ENCODE results near the gene ARHGEF33.
A peak's percentile ranks its signal among the peaks of the same experiment; 100 is the strongest.

The ARHGEF33 gene

DNA sequence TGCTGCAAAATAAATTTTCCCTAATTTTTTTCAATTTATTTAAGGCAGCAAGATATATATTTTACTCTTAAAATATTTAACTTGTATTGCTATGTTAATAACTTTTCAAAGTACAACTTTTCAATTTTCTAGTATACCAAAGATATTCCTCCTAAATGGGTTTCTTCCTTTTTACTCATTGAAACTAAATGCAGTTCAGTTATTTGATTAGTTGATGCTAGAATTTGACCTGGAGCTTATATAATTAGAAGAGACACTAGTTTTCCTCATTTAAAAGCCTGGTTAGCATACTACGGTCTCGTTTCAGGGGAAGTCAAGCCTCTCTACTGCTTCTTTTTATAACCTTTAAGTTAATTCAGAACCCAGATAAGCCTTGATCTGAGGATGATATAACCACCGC lies at the start of gene ARHGEF33:
TSS of gene ARHGEF33 (plus strand) at position 301 of the 400 bp plus-strand sequence. CDS start 29,573 bp downstream, outside the sequence.
- DNase-seq, result no peak

DNA sequence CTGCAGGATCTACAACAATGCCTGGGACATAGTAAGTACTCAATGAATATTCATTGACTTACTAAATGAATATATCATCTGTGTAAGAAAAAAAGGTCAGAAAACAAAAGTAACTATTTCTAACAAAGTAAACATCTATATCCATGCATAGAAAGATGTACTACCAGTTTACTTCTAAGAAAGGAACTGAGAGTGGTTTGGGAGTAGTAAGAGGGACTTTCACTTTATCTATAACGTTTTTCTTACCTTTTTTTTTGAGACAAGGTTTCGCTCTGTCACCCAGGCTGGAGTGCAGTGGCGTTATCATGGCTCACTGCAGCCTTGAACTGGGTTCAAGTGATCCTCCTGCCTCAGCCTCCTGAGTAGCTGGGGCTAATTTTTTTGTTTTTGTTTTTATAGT lies 39.6 kb upstream of the ARHGEF33 start:
- no peak for DNase-seq

DNA sequence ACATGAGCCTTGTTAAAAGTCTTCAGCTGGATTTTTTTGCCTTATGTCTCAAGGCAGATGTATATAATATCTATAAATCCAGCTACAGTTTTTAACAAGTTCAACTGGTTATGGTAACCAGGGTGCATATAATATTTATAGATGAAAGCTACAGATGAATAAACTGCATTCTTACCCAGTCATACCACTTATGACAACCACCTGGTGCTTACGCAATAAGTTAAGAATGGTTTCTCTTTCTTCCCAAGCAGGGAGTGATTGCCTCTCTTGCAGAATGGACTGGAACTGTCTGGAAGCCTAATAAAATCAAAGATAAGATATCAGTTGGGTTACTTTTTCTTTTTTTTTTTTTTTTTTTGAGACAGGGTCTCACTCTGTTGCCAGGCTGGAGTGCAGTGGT lies 33.5 kb upstream of the ARHGEF33 start:
- DNase-seq, result no peak

DNA sequence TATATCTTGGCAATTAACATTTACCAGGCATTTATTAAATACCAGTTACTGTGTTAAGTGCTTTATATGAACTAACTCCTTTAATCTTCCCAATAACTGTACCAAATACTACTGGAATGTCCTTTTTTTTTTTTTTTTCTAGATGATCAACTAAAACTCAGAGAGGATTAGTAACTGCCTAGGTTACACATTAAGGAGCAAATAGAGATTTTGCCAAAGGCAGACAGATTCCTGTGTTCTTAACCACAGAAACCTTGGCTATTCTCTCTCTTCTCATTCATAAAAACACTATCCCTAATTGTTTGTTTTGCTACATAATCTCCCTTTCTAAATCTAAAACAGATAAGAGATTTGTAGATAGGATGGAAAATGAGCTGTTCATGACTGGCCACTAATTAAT lies 27.2 kb upstream of the ARHGEF33 start:
- no peak for DNase-seq

DNA sequence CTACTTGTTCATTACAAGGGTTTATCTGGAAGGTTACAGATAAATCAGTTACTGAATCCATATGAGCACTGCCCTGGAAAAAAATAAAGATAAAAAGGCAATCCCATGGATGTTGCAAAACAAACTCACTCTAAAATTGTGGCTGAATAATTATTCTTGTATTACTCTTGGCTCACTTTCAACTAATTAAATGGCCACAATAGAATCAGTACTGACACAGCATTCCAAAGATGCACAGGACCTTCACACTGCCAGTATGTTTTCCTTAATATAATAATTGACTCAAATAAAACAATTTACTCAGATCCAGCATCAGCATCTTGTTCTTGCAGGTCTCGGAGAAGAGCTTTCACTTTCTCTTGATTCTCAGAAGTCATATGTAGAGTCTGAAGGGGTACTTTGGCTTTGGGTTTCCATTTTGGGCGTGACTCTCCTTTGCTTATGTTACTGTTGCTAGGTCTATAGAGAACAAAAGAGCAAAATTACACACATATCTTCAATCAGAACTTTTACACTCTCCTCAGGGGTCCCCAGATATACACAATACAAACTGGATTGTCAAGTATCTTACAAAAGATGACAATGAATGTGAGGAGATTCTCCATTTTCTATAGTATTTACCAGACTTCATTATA lies 26.5 kb upstream of the ARHGEF33 start:
- no peak for DNase-seq

DNA sequence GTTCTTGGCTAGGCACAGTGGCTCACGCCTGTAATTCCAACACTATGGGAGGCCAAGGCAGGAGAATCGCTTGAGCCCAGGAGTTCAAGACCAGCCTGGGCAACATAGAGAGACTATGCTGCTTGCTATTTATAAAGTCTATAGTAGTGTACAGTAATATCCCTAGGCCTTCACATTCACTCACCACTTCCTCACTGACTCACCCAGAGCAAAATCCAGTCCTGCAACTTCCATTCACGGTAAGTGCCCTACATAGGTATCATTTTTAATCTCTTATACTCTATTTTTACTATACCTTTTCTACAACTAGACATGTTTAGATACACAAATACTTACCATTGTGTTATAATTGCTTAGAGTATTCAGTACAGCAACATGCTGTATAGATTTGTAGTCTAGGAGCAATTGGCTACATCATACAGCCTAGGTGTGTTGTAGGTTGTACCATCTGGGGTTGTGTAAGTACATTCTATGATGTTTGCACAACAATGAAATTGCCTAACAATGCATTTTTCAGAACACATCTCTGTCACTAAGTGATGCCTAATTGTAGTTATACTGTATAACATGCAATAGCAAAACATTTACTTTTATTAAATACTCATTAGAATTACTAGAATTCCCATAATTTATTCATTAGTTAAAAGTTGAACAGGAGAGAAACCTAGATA lies 22.8 kb upstream of the ARHGEF33 start:
- no peak for DNase-seq

DNA sequence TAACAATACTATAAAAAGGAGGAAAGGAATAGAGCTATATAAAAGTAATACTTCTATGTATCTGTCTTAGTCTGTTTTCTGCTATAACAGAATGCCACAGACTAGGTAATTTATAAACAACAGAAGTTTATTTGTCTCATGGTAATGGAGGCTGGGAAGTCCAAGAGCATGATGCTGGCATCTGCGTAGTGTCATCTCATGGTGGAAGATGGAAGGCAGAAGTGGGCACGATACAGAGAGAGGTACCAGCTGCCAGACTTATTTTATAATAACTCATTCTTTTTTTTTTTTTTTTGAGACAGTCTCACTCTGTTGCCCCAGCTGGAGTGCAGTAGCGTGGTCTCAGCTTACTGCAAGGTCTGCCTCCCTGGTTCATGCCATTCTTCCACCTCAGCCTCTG lies 18.2 kb upstream of the ARHGEF33 start:
- no peak for DNase-seq

DNA sequence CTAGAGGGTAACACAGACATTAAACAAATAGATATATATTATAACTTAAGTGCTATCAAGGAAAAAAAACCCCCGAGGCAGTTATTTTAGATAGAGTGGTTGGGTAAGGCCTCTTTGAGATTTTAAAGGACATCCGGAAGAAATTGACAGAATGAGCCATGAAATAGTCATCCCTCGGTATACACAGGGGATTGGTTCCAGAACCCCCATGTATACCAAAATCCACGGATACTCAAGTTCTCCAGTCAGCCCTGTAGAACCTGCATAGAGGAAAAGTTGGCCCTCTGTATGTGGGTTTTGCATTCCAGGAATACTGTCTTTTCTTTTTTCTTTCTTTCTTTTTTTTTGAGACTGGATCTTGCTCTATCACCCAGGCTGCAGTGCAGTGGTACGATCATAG lies 15.9 kb upstream of the ARHGEF33 start:
- DNase-seq, result no peak

DNA sequence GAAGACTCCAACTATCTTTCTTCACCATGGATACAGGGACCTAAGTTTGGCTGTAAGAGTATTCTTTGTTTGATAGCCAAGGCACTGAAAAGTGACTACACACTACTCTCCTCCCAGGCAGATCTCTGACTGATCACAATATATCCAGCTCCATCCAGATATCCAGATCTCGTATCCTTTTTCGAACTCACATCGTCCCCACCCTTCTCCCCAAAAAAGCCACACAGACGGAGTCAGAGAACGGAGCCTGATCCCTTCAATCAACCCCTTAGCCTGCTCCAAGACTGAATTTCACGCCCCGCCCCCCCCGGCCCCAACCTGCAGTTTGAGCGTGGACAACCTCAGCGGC lies 14.5 kb upstream of the ARHGEF33 start:
- DNase-seq, result no peak

DNA sequence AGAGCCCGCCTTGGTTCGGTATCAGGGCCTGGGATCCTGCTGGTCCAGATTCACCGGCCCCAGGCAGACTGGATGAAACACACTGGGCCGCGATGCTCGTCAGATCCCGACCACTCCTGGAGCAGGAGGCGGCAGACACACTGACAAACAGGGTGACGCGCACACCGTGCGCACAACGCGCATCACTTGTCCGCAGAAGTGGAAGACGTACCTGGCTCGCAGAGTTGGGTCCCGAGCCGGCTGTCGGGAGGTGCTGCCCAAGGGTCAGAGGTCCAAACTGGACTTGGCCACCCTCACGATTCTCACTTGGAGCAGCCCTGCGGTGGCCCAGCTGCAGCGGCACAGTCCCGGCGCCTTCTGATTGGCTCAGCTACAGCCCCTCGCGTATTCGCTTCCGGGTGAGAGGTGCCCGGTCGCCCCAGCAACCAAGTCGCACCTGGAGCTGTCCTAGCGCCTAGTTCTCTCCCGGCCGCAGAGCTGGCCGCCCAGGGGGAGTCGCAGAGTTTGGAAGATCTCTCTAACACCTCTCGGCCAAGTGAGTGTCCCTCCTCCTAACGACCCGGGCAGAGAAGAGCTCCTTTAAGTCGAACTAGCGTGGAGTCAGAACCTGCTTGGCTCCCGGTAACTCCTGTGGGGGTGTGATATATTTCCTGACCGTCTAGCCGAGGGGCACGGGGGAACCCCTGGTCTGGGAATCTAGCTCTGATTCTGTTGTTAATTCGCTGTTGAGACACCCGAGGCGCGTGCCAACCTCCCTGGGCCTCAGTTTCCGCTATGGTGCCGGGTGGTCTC lies 13.9 kb upstream of the ARHGEF33 start, which contains the start of the genes DHX57 and MORN2:
TSS of gene DHX57 (minus strand) at position 359 of the 792 bp plus-strand sequence. CDS start 7,529 bp downstream, outside the sequence.
TSS of gene MORN2 (plus strand) at position 401 of the 792 bp plus-strand sequence.
- peak; percentile 17 for DNase-seq

DNA sequence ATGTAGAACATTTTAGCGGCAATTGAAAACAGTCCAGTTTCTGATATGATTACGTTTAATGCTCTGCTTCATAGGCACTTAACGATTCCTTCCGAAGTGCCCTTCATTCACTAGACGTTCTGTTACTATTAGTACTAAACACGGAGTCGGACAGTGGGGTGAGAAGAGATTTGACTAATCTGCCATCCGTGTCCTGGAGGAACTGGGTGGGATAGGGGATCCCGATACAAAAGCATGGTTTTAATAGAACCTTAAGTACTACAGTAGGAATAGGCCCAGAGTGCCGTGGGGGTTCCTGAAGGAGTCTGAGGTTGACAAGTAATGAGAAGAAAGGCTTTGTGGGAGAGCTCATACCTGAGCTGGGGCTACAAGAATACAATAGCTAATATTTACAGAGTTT lies 13.3 kb upstream of the ARHGEF33 start:
- DNase-seq, result no peak

DNA sequence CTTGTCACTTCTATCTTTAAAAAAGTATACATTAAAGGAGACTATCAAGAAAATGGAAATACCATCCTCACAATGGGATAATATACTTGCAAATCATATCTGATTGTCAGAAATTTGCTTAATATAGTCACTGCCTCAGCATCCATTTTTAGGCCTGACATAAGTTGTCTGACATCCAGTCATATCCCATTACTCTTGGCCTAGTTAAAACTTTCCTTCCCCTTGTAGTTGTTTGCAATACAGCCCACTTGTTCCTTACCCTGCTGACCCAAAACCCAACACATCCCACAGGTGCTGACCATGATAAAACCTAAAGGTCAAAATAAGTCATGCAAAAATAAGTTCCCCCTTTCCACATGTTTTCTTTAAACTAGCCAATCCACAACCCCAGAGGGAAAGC lies 3.6 kb upstream of the ARHGEF33 start:
- DNase-seq, result no peak

DNA sequence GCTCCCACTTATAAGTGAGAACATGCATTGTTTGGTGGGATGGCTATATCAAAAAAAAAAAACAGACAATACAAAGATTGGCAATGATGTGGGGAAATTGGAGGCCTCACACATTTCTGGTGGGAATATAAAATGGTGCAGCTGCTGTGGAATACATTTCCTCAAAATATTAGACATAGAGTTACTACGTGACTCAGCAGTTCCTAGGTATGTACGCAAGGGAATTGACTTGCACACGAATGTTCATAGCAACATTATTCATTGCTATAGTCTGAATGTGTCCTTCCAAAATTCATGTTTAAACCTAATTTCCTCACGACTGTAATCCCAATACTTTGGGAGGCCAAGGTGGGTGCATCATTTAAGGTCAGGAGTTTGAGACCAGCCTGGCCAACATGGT lies 2.3 kb upstream of the ARHGEF33 start:
- no peak for DNase-seq

DNA sequence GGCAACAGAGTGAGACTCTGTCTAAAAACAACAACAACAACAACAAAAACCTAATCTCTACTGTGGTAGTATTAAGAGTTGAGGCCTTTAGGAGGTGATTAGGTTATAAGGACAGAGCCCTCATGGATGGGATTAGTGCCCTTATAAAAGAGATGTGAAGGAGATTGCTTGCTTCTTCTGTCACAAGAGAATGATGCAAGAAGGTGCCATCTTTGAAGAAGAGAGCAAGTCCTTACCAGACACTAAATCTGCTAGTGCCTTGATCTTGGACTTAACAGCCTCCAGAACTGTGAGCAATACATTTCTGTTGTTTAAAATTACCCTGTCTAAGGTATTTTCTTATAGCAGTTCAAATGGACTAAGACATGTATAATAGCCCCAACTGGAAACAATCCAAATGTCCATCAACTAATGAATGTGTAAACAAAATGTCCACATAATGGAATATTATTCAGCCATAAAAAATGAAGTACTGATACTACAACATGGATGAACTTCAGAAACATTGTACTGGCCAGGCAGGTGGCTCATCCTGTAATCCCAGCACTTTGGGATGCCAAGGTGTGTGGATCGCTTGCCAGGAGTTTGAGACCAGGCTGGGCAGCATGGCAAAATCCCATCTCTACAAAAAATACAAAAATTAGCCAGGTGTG lies 1.6 kb upstream of the ARHGEF33 start:
- no peak for DNase-seq

DNA sequence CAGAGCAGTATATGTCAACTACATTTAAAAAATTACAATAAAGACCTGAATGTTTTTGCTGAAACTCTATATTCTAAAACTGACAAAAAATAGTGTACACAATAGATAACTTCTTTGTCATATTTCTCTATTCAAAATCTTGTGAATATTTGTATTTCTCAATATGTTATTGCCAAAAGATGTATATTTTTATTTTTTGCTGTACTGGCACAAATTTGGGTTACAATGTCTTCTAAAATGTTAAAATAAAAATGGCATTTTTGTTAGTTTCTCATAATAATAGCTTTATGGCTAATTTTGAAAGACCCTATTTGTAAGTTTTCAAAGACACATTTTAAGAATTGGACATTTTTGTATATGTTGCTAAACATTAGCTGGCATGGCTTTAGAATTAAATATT lies 630 bp upstream of the ARHGEF33 start:
- DNase-seq, result no peak

DNA sequence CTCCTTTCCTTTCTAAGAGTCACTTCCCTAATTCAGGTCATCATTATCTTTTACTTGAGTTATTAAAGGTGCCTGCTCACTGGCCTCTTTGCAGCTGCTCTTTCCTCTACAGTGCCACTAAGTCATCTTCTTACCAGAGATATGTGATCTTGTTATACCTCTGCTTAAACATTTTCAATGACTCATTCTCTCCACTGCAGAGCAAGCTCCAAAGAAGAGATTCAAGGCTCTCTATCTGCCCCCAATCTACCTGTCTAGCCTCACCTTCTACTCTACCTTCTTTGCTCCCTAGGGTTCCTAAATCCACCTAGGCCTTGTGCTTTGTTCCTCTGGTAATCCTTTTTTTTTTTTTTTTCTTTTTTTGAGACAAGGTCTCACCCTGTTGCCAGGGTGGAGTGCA lies 3.1 kb downstream of the ARHGEF33 start:
- DNase-seq, result no peak

DNA sequence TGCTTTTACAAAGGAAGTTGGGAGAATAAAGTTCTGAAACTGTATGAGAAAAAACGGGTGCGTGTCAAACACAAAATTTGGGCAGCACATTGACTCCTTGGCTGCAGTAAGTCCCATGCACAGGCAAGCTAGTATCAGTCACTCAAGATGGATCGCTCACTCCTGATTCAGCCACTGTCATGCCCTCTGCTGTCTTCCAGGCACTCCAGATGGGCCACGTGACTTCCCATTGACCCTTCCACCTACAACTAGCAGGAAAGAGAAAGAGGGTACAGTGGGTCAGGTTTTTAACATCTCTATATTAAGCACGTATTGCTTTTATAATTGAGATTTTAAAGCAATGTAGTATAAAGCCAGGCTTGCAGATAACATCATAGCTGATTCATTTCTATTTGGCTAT lies 8.6 kb downstream of the ARHGEF33 start:
- DNase-seq, result no peak

DNA sequence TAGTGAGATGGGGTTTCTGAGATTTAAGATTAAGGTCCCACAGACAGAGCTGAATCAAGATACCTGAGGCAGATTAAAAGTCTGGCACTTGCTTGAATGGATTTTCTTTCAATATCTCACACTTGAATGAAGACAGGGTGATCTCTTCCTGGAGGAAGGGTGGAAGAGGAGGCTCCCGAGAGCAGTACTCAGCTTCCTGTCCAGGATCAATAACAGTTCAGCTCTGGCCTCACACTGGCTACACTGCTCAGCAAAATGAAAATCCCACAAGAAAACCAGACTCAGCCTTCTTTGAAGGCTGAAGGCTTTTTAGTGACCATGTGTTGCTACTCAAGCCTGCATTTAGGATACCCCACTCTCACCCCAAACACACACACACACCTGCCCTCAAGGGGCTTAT lies 11.1 kb downstream of the ARHGEF33 start:
- DNase-seq, result no peak

DNA sequence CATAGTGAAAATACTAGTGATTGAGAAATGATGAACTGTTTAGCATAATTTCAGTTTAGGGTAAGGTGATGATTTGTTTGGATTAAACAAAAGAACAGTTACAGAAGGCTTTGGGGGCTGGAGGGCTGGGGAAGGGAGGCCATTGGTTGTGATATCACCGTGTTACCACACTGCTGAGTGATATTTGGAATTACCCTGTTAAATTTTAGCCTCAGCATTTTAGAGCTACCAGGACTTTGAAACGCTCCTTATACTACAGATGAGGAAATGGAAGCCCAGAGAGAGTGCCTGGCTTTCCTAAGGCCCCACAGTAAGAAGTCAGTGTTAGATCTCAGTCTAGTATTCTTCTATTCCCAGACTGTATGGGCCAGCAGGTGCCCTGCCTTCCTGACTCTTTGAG lies 15.6 kb downstream of the ARHGEF33 start:
- DNase-seq, result no peak

DNA sequence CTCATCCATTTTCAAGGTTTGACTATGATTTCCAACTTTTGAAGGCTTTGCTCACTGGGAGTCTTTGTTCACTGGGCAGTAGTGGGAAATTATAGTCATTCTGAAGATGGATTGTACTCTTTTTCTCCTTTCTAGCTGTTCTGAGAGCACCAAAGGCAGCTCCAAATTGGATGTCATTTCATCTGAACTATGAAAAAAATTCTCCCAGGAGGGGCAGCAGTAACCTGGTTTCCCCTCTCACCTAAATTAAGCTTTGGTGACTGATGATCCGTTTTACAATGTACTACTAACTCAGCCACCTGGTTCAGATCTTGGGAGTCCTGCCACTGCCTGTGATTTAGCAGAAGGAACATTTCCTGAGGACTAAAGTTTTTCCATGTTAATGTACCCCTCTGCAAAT lies 17.6 kb downstream of the ARHGEF33 start:
- no peak for DNase-seq

DNA sequence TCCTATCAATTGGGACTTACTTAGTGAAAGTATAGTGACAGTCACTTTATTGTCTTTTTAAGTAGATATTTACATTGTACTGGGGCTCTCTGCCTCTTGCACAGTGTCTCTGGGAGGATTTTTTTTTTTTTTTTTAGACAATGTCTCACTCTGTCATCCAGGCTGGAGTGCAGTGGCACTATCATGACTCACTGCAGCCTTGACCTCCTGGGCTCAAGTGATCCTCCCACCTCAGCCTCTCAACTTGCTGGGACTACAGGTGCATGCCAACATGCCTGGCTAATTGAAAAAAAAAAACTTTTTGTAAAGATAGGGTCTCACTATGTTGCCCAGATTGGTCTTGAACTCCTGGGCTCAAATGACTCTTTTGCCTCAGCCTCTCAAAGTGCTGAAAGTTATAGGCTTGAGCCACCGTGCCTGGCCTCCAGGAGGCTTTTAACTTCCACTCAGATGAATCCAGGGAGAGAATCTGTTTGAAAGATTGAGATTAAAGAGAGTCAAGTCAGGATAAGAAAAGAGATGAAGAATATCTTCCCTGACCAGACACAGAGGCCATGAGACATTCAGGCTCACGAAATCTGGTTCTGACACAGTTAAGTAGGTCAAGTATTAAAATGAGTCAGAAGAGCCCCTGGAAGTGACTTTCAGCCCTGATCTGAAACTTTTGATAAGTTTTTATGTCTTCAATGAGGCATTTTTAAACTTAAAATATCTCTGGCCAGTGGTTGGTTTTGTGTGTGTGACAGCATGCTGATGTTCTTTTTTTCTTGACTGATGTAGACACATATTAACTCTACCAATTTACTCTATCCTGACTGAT lies 18.3 kb downstream of the ARHGEF33 start:
- DNase-seq, result no peak

DNA sequence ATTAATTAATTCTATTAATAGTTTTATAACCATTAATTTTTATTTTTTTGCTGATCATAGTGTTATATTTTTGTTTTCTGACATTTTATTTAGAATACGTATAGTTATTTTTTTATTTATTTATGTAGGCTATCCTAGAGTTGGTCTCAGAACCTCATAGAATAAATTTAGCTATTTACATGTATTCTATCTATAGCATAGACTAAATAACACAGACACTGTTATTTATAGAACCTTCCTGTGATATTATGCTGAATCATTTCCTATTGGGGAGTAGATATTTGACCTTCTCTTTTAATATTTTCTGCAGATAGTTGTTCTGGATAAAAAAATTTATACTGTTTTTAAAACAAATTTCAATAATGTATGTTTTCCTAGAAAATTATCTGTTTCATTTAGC lies 20.2 kb downstream of the ARHGEF33 start:
- DNase-seq, result no peak

DNA sequence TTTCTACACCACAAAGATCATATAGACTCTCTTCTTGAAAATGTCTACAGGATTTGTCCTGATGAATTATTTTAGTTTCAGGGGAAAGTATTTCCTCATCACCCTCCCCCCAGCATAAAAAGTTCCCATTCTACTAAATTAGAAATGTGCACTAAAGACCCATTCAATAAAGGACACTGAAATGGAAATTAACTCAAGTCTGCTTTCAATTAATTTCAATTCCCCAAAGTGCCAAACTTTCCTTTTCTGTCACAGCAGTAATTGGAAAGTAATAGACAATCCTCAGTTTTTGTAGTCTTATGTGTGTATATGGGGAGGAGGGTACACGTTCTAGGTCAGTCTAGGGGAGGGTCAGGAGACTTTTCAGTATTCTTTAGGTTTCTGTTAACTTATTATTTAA lies 21.5 kb downstream of the ARHGEF33 start:
- no peak for DNase-seq
